HG03066 (cell line): Measurements from ENCODE around the gene DTD1.
A peak's percentile ranks its signal among the peaks of the same experiment; 100 is the strongest.

Experiments used
- ATAC-seq: cut with Tn5 transposase; IDR thresholded peaks from one replicate; pipeline ENCODE4 v1.9.1; 2021; ENCODE audit warnings: low read depth; ENCODE audit not compliant: unreplicated experiment

Gene DTD1

DNA sequence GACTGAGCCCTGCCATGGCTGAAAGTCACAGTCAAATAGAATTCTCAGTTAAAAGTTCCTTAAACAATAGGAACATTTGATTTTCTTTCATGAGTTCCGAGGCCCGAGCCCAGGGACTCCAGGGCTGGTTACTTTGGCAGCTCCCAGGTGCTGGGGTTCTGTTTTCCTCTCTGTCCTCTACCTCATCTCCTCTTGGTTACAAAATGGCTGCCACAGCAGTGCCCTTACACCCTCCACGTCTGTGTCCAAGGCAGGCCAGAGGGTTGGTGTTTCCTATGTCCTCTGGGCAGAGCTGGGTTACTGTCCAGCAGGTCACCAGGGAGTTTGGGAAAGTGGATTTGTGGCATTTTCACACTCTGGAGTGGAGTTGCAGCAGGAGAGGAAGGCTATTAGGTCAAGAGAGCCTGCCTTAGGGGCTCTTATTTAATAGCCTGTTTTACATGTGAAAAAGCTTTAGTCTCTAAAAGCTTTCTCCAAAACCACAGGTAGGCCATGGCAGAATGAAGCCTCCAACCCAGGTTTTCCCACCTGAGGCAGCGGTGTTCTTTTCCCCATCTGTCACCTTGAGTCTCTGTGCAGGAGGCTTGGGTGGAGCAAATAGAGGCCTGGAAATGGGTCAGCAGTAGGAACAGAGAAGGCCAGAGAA is 111.0 kb downstream of the DTD1 start:
- no peak for ATAC-seq

DNA sequence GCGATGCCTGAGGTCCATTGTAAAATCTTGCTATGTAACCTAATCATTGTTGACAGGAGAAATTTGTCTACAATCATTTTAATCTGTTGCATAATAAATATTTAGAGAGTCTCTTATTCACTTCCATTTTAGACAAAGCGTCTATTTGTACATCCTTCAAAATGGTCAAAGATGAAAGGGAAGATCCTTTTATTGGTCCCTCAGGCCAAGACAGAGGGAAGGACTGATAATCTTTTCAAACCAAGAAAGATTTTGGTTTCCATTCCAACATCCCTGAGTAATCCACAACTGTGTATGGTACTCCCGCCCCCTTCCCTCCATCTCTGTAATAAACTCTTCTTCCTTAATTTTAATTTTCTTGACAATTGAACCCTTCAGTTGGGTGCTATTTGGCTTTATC is 114.1 kb downstream of the DTD1 start:
- ATAC-seq, result no peak

DNA sequence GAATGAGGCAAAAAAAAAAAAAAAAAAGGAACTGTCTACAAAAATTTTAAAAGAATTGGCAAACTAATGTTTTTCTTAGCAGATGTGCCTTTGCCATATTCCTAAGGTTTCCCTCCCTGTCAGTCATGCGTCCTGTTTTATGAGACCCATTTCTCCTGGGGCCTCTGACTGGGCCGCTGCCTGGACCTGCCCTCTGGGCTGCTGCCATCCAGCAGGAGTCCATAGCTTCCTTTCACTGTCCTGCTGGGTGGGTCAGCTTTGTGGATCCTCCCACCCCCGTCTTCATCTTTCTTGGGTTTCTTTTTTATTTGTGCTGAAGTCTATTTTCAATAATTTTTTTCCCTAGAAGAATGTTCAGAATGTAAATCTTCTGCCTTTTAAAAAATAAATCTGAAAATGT is 114.9 kb downstream of the DTD1 start:
- no peak for ATAC-seq

DNA sequence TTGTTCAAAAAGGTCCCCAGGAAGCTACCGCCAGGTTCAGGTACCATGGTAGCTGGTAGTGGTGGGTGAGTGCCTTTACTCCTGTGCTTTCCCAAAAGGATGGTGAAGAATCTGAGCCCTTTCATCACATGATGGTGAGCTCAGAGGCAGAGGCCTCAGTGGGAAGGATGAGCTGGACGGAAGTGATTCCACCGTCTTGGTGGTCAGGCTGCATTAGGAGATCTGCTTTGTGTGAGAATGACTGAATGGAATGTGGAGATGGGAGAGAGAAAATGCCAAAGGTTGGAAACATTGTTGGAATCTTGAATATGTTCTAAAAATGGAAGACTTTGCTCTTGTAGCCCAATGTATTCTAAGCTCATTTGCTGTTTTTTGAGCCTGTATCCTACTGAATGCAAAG is 117.6 kb downstream of the DTD1 start:
- ATAC-seq, result no peak

DNA sequence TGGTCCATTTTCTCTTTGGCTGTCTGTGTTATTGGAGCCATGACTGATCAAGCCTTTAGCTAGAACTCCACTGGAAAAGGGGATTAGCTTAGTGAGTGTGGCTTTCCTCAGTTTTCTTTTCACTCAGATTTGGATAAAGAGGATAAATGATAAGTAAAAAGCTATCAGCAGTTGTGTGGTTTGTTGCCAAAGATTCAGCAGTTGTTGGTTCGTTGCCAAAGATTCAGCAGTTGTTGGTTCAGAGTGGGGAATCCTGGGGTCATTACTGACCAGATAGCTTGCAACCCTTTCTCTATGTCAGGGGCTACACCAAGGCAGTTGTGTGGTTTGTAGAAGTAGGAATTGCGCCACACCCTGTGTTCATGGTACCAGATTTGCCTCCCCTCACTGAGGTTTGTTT is 118.1 kb downstream of the DTD1 start:
- ATAC-seq, result no peak

DNA sequence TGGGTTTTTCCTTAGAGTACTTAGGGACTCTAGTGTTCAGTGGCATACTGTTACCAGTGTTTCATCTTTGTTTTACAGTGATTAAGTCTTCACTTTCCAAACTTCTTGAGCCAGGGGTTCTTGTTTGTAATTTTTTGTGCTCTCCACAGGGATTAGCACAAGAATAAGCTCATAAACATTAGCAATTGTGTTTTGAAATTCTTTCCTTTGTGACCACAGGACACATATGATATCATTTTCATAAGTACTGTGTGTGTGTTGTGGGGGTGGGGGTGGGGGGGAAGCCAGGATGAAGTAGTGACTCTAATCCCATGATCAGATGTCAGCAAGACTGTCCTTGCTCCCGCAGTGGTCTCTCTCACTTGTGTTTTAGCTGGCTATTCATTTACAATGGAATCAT is 124.3 kb downstream of the DTD1 start:
- ATAC-seq, result no peak

DNA sequence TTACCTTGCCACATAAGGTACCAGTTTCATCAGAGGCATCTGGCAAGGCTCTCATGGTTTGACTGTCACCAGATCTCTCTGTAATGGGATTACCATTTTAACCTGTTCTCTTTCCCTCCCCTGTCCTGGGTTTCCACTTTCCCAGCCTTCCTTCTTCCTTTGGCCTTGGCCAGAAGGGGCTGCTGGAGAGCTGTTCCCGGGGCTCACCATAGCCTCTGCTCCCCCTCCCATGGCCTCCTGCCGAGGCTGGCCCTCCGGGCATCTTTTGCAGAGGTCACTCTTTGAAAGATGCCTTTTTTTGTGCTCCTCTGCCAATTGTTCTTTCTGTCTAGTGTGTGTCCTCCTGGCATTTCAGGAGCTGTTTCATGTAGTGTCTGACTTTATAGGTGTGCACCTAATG is 125.0 kb downstream of the DTD1 start:
- no peak for ATAC-seq

DNA sequence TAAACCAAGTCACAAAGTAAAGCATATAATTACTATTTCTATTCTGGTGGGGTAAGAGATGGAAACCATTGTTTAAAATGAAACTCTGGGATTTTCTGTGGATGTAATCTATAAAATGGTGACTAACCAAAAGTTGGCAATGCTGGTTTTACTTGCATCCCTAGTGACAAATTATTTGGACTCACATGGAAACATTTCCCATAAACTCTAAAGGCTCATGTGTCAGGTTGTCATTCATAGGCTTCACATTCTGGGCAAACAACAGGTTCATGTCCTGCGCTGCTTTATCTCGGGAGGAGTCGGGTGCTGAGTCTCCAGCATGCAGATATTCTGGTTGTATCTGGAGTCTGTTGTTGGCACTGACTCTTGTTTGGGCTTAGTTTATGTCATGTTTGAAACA is 127.7 kb downstream of the DTD1 start:
- ATAC-seq, result no peak

DNA sequence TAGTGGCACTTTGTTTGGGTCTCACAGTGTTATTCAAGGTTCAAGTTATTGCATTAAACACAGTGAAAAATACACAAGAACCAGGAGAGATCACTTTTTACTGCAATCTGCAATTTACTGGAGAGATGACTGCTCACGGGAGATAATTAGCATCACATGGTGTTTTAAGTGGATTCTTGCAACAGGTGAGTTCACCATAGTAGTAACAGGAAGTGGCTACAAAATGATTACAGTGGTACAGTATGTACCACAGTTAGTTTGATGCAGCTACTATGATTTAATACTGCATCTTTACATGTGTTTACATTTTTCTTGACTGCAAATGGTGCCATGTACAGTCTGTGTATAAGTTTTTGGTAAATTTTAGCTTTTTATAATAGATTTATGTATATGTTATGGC is 129.2 kb downstream of the DTD1 start:
- ATAC-seq, result no peak

DNA sequence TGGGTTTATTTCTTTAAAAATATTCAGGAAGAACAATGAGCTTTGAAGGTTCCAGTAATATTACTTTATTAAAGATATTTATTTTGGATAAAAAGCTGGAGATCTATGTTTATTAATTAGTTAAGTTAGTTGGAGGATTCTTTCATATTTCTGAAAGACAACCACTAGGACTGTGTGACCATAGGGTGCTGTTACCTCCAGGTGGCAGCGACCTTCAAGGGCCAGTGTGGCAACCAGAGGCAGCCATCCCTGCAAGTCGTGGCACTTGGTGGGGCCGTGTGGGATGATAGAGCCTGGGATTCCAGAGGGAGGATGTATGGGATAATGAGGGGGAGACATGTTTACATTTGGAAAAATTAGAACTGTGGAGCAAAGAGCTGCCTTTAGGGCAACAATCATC is 130.3 kb downstream of the DTD1 start:
- ATAC-seq, result no peak

DNA sequence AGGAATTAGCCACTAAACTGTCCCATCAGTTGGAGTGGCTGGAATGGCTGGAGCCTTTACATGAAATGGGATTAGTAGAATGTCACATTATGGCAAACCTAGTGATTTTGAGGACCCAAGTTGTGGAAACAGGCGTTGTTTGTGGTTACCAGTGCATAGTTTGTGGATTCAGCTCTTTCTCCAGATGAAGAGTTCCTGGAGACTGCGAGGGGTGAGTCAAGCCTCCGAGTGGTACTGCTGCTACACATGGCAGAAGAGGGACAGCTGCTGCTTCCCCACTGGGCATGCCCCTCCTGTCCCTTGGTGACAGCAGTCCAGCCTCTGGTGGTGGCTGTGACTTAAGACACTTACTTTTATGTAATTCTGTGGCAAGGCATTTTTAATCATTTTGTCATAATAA is 131.6 kb downstream of the DTD1 start:
- ATAC-seq, result no peak

DNA sequence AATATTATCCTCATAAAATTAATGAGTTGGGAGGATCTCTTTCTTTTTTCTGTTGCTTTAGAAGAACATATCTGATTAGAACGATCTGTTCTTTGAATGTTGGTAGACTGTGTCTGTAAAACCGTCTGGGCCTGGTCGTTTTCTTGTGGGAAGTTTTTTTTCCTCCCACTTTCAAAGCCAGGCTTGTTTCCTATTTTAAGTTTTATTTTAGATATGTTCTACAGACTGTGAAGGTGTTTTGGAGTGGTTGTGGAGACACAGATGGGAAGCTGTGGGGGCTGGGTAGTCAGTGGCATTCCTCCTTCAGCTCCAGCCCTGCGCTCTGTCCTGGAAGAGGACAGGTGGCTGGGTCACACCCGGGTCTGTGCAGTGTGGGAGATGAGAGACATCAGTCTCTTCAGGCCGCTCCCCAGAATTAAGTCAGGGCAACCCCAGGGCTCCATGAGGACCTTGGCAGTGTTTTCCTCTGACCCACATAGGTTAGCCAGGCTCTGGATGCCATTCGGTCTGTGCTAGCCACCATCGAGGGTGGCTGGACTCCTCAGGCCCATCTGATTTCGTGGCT is 133.8 kb downstream of the DTD1 start:
- ATAC-seq, result no peak

DNA sequence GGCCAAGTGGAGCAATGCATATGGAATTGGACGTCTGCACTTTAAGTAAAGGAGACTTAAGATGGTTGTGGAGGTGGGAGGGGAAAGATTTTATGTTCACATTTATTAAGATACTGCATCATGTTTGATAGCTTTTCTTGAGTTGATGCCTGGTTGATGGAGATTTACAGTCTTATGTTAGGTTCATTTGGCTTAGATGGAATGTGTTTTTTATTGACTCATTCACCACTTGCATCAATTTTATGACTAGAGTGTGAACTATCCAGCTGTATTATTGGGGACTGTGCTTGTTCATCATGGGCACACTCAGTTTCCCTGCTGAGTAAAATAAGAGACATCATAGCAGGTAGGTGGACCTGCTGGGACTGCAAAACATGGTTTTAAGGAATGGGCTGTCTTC is 134.5 kb downstream of the DTD1 start:
- no peak for ATAC-seq

DNA sequence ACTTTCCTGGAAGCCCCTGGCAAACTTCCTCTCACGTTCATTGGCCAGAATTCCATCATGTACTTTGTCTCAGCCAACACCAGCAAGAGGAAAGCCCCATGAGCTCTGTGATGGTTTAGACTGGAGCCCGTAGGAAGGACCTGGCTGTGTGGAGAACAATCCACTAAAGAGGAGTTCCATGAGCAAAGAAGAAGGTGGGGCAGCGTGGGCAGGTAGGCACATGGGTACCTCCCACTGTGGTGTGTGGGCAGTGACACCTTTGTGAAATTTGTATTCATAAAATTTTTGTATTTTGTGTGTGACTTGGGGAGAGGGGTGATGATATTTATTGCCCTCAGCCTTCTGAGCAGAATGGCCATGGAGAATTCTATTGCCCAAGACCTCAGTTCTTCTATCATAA is 136.2 kb downstream of the DTD1 start:
- ATAC-seq, result no peak

DNA sequence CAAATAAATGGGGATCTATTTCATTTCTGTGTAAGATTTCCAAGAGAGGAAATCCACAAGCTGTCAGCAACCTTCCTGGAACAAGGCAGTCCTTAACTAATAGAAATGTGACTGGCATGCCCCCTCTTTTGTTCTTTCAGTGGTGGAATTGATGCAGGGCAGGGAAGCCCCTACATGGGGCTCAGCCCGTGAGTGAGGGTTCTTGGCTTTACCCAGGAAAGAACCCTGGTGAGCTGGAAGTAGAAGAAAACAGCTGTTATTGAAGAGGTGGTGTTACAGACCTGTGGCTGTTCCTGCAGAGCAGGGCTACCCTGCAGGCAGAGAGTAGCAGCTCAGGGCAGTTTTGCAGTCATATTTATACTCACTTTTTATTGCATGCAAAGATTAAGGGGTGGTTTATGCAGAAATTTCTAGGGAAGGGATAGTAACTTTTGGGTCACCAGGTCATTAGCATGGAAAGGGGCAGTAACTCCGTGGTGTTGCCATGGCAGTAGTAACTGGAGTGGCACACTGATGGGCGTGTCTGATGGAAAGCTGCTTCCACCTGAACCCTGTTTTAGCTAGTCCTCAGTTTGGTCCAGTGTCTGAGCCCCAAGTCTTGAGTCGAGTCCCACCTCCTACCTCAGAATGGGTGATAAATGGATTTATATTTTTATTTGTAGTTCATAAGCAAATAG is 137.1 kb downstream of the DTD1 start:
- ATAC-seq, result no peak

DNA sequence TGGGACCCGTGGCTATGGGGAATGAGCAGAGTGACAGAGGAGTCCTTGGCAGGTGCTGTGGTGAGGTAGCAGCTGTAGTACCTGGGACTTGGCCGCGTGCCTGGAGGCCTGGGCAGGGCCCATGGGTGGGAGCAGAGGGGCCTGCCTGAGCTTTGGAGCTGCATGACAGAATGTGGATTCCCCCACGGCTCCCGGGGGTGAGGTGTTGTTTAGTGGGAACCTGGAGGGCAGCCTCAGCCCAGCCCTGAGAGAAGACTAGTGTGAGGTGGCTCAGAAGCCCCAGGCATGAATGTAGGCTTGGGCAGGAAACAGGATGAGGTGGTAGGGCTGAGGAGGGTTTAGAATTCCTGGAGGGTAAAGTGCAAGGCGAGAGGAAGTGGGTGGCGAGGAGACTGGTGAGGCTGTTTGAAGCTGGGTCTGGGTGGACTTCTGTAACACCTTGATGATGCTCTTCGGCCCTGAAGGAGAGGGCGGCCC is 139.2 kb downstream of the DTD1 start:
- no peak for ATAC-seq

DNA sequence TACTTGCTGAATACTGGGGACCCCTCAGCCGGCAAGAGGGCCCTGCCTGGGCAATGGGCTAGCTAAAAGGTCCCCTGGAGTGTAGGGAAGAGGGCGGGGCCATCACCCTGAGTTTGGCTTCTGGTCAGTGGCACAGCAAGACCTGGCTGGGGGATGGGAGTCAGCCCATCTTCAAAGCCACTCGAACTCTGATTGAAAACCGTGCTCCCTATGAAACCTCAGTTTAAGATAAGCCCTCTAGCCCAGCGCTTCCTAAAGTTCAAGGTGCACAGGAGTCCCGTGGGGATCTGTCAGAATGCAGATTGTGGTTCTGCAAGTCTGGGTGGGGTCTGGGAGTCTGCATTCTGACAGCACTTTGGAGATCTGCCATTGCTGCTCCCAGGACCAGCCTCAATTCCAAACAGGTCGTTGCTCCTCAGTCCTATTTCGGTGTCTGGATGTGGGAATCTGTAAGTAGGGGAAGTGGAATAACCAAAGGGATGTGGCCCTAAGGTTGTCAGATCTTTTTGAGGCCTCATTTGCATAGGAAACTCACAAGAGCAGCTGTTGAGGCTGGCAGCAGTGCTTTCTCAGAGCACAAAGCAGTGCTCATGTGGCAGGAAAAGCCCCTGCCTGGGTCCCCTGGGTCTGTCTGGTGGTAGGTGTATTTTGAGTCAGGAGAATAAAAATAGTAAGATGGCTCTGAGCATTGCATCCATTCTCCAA is 140.5 kb downstream of the DTD1 start:
- peak; percentile 91 for ATAC-seq

DNA sequence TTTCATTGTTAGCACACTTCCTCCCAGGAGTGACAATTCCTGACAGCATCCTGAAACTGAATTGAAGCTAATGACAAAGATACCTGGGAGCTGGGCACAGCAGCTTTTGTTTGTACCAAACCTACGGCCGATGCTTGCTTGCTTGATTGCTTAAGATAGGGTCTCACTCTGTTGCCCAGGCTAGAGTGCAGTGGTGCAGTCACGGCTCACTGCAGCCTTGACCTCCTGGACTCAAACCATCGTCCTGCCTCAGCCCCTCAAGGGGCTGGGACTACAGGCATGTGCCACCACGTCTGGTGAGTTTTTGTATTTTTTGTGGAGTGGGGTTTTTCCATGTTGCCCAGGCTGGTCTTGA is 141.0 kb downstream of the DTD1 start:
- peak; percentile 42 for ATAC-seq

DNA sequence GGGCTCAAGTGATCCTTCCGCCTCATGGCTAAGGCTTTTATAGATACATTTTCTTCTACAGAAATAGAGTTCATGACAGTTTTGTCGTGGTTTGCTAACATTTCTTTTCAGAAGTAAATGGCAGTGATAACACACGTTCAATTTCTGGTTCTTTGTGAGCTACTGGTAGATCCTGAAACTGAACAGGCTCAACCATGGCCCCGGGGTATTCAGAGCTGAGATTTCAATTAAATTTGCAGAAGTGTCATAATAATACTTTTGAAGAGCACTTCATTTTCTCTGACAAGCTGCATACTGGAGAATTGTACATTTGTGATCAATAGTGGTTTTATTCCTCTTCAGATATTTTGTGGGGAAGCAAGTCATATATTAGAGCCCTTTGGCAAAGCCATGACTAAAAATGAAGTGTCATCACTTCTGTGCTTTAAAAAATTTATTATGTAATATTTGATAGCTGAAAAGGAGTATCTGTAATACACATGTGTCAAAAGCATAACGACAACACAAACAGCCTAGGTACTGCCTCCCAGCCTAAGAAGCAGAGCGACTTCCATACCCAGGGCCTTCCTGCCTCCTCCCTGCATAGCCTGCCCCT is 141.5 kb downstream of the DTD1 start:
- peak; percentile 3 for ATAC-seq

DNA sequence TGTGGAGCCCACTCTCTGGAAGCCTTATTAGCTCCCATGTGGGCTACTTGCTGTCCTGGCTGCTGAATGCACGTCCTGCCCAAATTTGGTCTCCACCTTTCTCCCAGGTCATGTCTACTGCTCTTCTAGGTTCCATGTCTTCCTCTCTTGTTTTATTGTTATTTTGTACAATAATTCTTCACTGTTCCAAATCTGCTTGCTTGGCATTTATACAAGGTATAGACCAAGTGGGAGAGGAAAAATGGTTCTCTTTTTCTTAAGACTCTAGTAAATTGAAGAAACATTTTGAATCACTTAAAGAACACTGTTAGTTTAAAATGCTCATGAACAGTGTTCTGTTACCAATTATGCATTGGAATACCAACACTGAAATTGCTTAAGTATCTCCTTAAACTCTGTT is 144.1 kb downstream of the DTD1 start:
- ATAC-seq, result no peak

DNA sequence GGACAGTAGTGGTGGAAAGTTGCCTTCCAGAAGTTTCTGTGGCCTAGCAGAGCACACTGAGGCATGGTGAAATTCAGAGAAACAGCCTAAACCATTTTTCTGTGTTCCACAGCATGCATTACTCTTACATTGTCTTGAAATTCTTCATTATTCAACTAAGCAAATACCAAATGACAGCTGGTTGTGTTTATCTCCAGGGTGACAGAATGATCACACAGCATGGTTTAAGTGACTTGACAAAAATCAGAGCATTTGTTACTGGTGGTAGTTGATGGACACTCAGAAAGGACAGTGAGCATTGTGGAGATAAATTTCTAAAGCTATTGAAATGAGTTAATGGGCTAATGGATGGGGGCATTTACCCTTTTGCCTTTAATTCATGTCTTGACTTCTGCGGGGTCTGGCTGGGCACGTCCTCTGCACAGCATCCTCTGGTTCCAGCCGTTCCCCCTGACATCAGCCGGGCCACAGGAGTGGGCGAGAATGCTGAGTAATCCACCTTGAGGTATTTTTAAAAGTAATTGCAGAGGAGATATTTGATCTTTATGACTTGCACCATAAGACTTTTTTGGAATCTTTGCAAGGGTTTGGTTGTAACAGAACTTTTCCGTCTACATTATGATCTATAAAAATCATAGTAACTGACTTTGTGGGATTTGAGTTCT is 146.8 kb downstream of the DTD1 start:
- ATAC-seq, result no peak
